Keratinocyte (primary cell): Measurements from ENCODE around the gene HIVEP1. TPM values are rescaled to one million over a fixed set of nuclear protein-coding genes. Genes with fewer than 3 reads are reported as not detected.
"Not testable (repeated sequence)": the region's sequence is repeated elsewhere in the genome, so short reads cannot be mapped to it uniquely, and the experiment has no call there.

Experiments used
- DNase-seq: peaks from one replicate; pipeline ENCODE4 v3.0.0-alpha.2; 2011; ENCODE audit warnings: low read depth, missing footprints, low spot score
- FAIRE-seq: peaks from 2 replicates; lab custom pipeline; 2011; peaks lifted over from hg19 to GRCh38; lab: Jason Lieb, UNC
- H2AFZ ChIP-seq: 2 replicates; pipeline ENCODE4 v1.6.0; 2012; ENCODE audit warnings: low read length, control low read depth, inconsistent platforms; ENCODE audit not compliant: control insufficient read depth
- H3K27ac ChIP-seq: 2 replicates; pipeline ENCODE4 v1.5.1; 2011; ENCODE audit warnings: low read length; ENCODE audit not compliant: control insufficient read depth, insufficient read depth
- H3K27me3 ChIP-seq: 3 replicates; pipeline ENCODE4 v1.6.0; 2011; ENCODE audit warnings: low read length; ENCODE audit not compliant: control insufficient read depth, insufficient read depth; ENCODE audit errors: extremely low read depth
- H3K36me3 ChIP-seq, 2 experiments: 2 replicates in 1 of 2; 3 replicates in 1 of 2; pipeline ENCODE4 v1.5.1; 2011; ENCODE audit warnings: low read length in 2 of 2, mild to moderate bottlenecking in 1 of 2; ENCODE audit not compliant: control insufficient read depth in 2 of 2, insufficient read depth in 2 of 2; ENCODE audit errors: extremely low read depth in 1 of 2
- H3K4me1 ChIP-seq: 3 replicates; pipeline ENCODE4 v1.5.1; 2011; ENCODE audit warnings: low read length; ENCODE audit not compliant: control insufficient read depth, insufficient read depth; ENCODE audit errors: extremely low read depth
- H3K4me2 ChIP-seq: 3 replicates; pipeline ENCODE4 v1.6.0; 2011; ENCODE audit warnings: low read depth, low read length; ENCODE audit not compliant: control insufficient read depth, insufficient read depth; ENCODE audit errors: extremely low read depth
- H3K4me3 ChIP-seq, 3 experiments: fragments of 200-600 bp in 1 of 3; sonication (generic) in 1 of 3; 2 replicates in 2 of 3; 3 replicates in 1 of 3; pipeline ENCODE4 v1.5.1; 2011 to 2016; ENCODE audit warnings: low read length in 3 of 3, mild to moderate bottlenecking in 3 of 3, control low read depth in 2 of 3, inconsistent platforms in 1 of 3, low read depth in 1 of 3, mixed read lengths in 1 of 3, mixed run types in 1 of 3, moderate library complexity in 1 of 3; ENCODE audit not compliant: control insufficient read depth in 2 of 3, insufficient read depth in 2 of 3; ENCODE audit errors: extremely low read depth in 1 of 3
- H3K79me2 ChIP-seq: 2 replicates; pipeline ENCODE4 v1.6.0; 2012; ENCODE audit warnings: low read length; ENCODE audit not compliant: control insufficient read depth, insufficient read depth
- H3K9ac ChIP-seq: 3 replicates; pipeline ENCODE4 v1.6.0; 2011; ENCODE audit warnings: low read length; ENCODE audit not compliant: control insufficient read depth, insufficient read depth; ENCODE audit errors: extremely low read depth
- H3K9me1 ChIP-seq: 3 replicates; pipeline ENCODE4 v1.6.0; 2011; ENCODE audit warnings: low read length; ENCODE audit not compliant: control insufficient read depth, insufficient read depth; ENCODE audit errors: extremely low read depth
- H3K9me3 ChIP-seq: 2 replicates; pipeline ENCODE4 v1.5.1; 2012; ENCODE audit warnings: low read depth, low read length; ENCODE audit not compliant: control insufficient read depth
- H4K20me1 ChIP-seq: 3 replicates; pipeline ENCODE4 v1.6.0; 2011; ENCODE audit warnings: low read length; ENCODE audit not compliant: control insufficient read depth, insufficient read depth; ENCODE audit errors: extremely low read depth
- EZH2 ChIP-seq: IDR thresholded peaks from one replicate; pipeline ENCODE4 v1.6.1; 2012; ENCODE audit warnings: inconsistent platforms, mild to moderate bottlenecking, low read length, moderate library complexity
- dilution Hi-C: fragments of 300-500 bp; cut with MboI; formaldehyde crosslinking; loops from one replicate; pipeline ENCODE4 v1.7.0; 2020; ENCODE audit warnings: low sequenced_read_pairs; ENCODE audit not compliant: extremely low pct_ligation_motif_present
- polyA plus RNA-seq, 5 experiments: library from polyadenylated mRNA; depleted of rRNA in 3 of 5; stranded (reverse) in 3 of 5; stranded (forward) in 1 of 5; unstranded in 1 of 5; fragments of >200 nt; gene quantifications; 1 replicate in 1 of 5; 2 replicates in 3 of 5; 3 replicates in 1 of 5; pipeline versions ENCODE4 v1.2.1 to v1.2.3, GENCODE V29; 2011 to 2012; ENCODE audit warnings: missing spikeins in 2 of 5, low read depth in 1 of 5, low replicate concordance in 1 of 5
- TF ChIP-seq, protein P1 (sequence below), 3 experiments: IDR thresholded peaks in 1 of 3; conservative IDR thresholded peaks in 1 of 3; optimal IDR thresholded peaks in 1 of 3; 2 replicates in 2 of 3; 3 replicates in 1 of 3; pipeline versions ENCODE3 to v1.5.1; 2011; ENCODE audit warnings: low read length in 3 of 3, mild to moderate bottlenecking in 3 of 3, moderate library complexity in 2 of 3, control low read depth in 1 of 3, inconsistent platforms in 1 of 3; ENCODE audit not compliant: insufficient read depth in 2 of 3; ENCODE audit errors: extremely low read depth in 1 of 3

HIVEP1 gene
- polyA plus RNA-seq, 1 donor (not counting 4 experiments of a cell fraction or from before 2014, with no cell fraction given) = 13.7 TPM

GRCh38 chr6:12174878-12175277, 162.8 kb downstream of the HIVEP1 start:
- H3K4me2 ChIP-seq = no peak overlapping the region
- H3K9me3 ChIP-seq = no peaks in the 10 kb centered on the region
- no peaks in the 10 kb centered on the region for H3K36me3 ChIP-seq
- no peaks in the 10 kb centered on the region for H3K27me3 ChIP-seq
- no peak overlapping the region for H3K27ac ChIP-seq
- H2AFZ ChIP-seq = no peak overlapping the region
- no peaks in the 10 kb centered on the region for H3K79me2 ChIP-seq
- H3K9me1 ChIP-seq = no peaks in the 10 kb centered on the region
- dilution Hi-C loops = no loop called here
- no peak overlapping the region for H3K4me3 ChIP-seq
- H4K20me1 ChIP-seq = no peaks in the 10 kb centered on the region
- H3K9ac ChIP-seq = no peak overlapping the region
- TF ChIP-seq, protein P1, sequence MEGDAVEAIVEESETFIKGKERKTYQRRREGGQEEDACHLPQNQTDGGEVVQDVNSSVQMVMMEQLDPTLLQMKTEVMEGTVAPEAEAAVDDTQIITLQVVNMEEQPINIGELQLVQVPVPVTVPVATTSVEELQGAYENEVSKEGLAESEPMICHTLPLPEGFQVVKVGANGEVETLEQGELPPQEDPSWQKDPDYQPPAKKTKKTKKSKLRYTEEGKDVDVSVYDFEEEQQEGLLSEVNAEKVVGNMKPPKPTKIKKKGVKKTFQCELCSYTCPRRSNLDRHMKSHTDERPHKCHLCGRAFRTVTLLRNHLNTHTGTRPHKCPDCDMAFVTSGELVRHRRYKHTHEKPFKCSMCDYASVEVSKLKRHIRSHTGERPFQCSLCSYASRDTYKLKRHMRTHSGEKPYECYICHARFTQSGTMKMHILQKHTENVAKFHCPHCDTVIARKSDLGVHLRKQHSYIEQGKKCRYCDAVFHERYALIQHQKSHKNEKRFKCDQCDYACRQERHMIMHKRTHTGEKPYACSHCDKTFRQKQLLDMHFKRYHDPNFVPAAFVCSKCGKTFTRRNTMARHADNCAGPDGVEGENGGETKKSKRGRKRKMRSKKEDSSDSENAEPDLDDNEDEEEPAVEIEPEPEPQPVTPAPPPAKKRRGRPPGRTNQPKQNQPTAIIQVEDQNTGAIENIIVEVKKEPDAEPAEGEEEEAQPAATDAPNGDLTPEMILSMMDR (optimal IDR thresholded peaks at IDR 0.05 in 1 of 3, IDR thresholded peaks at IDR 0.05 in 1 of 3, conservative IDR thresholded peaks at IDR 0.05 in 1 of 3; ENCODE audit: extremely low read depth in 1 of 3, insufficient read depth in 2 of 3, low read length in 3 of 3) = no peak
- no peak for TF ChIP-seq EZH2
- FAIRE-seq = no peak
- DNase-seq = no peak
- peaks cover 5% of the 10 kb centered on the region for H3K4me1 ChIP-seq

GRCh38 chr6:12175626-12176025, 163.5 kb downstream of the HIVEP1 start:
- Histone ChIP-seq H3K27ac (no peak overlapping the region), H3K9me1 (no peaks in the 10 kb centered on the region), H4K20me1 (no peaks in the 10 kb centered on the region), H3K9ac (no peak overlapping the region), H3K36me3 (no peaks in the 10 kb centered on the region), H3K4me3 (no peak overlapping the region), H3K4me2 (no peak overlapping the region), H3K4me1 (peaks cover 5% of the 10 kb centered on the region), H3K27me3 (no peaks in the 10 kb centered on the region), H3K79me2 (no peaks in the 10 kb centered on the region), H2AFZ (no peak overlapping the region), H3K9me3 (no peaks in the 10 kb centered on the region)
- FAIRE-seq (peak; percentile 61), DNase-seq (no peak)
- dilution Hi-C loops = no loop called here
- TF ChIP-seq, protein P1 (optimal IDR thresholded peaks at IDR 0.05 in 1 of 3, IDR thresholded peaks at IDR 0.05 in 1 of 3, conservative IDR thresholded peaks at IDR 0.05 in 1 of 3; ENCODE audit: extremely low read depth in 1 of 3, insufficient read depth in 2 of 3, low read length in 3 of 3) = no peak
- no peak for TF ChIP-seq EZH2

- H3K4me2 ChIP-seq, H3K9ac ChIP-seq, DNase-seq, H3K4me3 ChIP-seq, H3K27me3 ChIP-seq, dilution Hi-C loops, H3K36me3 ChIP-seq, H4K20me1 ChIP-seq, H2AFZ ChIP-seq, H3K27ac ChIP-seq, H3K79me2 ChIP-seq, H3K4me1 ChIP-seq, H3K9me1 ChIP-seq, H3K9me3 ChIP-seq, FAIRE-seq: not testable (repeated sequence)
These were observed 164.7 kb downstream of the HIVEP1 start for GRCh38 chr6:12176782-12177181.
